H1 (cell line): Measurements from ENCODE around the gene WAC.

ENCODE experiments used
- ASH2L ChIP-seq: fragments of 200-600, 300-600 bp; sonication (generic); IDR thresholded peaks from one replicate; pipeline ENCODE4 v1.7.1; 2017; ENCODE audit warnings: low read length
- CBX8 ChIP-seq: fragments of 300-800, 300-1000 bp; sonication (generic); IDR thresholded peaks from 2 replicates; pipeline ENCODE4 v1.7.1; 2016; ENCODE audit warnings: low read depth, low read length, borderline replicate concordance
- EZH2 ChIP-seq: fragments of 200-600 bp; sonication (generic); IDR thresholded peaks from 2 replicates; pipeline ENCODE4 v1.7.1; 2012; ENCODE audit warnings: low read depth, mild to moderate bottlenecking, moderate library complexity, low read length, inconsistent platforms; ENCODE audit not compliant: severe bottlenecking
- NRF1 ChIP-seq: IDR thresholded peaks from 2 replicates; pipeline ENCODE4 v1.6.1; 2011; ENCODE audit warnings: mild to moderate bottlenecking, low read depth, low read length, improper control_type of control experiment
- POU5F1 ChIP-seq: IDR thresholded peaks from 2 replicates; pipeline ENCODE4 v1.6.1; 2011; ENCODE audit warnings: low read depth, mild to moderate bottlenecking, low read length, moderate library complexity
- SIN3A ChIP-seq, 2 experiments: IDR thresholded peaks in 1 of 2; conservative IDR thresholded peaks in 1 of 2; 2 replicates each; pipeline ENCODE4 v1.6.1; 2011 to 2012; ENCODE audit warnings: low read length in 2 of 2, improper control_type of control experiment in 1 of 2, low read depth in 1 of 2, mild to moderate bottlenecking in 1 of 2
- SIRT6 ChIP-seq: IDR thresholded peaks from one replicate; pipeline ENCODE4 v1.7.1; 2012; ENCODE audit warnings: low read length, inconsistent platforms
- TF ChIP-seq, protein P1 (sequence below), 3 experiments: IDR thresholded peaks; 1 replicate in 2 of 3; 2 replicates in 1 of 3; pipeline versions ENCODE4 v1.5.1 to v1.6.1; 2011; ENCODE audit warnings: low read length in 3 of 3, mild to moderate bottlenecking in 3 of 3, inconsistent platforms in 2 of 3, low read depth in 1 of 3, moderate library complexity in 1 of 3; ENCODE audit not compliant: insufficient read depth in 1 of 3; ENCODE audit errors: control extremely low read depth in 1 of 3
- TF ChIP-seq, protein P2 (sequence below): IDR thresholded peaks from 2 replicates; pipeline ENCODE4 v1.6.1; 2012; ENCODE audit warnings: low read length, inconsistent platforms

DNA sequence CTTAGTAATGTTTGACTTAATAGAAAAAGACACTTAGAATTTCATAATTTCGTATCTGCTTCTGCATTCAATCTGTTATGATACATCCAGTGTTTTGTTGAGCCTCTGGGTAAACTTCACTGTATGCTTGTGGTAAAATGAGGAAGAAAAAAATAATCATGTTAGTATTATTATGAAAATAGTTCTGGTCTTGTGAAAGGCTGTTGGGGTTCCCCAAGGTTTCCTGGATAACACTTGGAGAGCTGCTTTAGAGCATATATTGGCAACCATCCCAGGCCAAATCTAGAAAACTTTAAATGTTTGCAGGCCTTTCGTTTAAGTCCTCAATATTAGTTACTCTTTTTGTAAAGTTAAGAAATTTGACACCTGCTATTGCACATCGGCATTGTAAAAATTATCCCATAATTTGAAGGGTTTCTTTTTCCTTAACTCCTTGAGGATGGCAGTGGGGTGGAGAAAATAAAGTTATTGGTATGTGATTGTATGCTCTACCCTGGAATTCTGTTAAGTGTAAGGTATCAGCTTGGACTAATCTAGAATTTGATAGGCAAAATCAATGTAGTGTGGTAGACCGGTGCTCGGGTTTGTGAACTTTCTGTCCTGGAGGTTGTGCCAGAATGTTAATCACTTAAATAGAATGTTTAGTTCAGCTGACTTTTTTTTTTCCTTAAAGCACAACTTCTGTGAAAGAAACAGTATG, 54.5 kb downstream of the WAC start:
- TF ChIP-seq ASH2L (no peak), SIN3A (conservative IDR thresholded peaks at IDR 0.05 in 1 of 2, IDR thresholded peaks at IDR 0.05 in 1 of 2; ENCODE audit: low read depth in 1 of 2, low read length in 2 of 2) (no peak), SIRT6 (no peak), NRF1 (no peak), POU5F1 (no peak), EZH2 (no peak), CBX8 (no peak)
- TF ChIP-seq, protein P1, sequence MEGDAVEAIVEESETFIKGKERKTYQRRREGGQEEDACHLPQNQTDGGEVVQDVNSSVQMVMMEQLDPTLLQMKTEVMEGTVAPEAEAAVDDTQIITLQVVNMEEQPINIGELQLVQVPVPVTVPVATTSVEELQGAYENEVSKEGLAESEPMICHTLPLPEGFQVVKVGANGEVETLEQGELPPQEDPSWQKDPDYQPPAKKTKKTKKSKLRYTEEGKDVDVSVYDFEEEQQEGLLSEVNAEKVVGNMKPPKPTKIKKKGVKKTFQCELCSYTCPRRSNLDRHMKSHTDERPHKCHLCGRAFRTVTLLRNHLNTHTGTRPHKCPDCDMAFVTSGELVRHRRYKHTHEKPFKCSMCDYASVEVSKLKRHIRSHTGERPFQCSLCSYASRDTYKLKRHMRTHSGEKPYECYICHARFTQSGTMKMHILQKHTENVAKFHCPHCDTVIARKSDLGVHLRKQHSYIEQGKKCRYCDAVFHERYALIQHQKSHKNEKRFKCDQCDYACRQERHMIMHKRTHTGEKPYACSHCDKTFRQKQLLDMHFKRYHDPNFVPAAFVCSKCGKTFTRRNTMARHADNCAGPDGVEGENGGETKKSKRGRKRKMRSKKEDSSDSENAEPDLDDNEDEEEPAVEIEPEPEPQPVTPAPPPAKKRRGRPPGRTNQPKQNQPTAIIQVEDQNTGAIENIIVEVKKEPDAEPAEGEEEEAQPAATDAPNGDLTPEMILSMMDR (IDR thresholded peaks at IDR 0.05; ENCODE audit: control extremely low read depth in 1 of 3, insufficient read depth in 1 of 3, low read depth in 1 of 3, low read length in 3 of 3): no peak
- TF ChIP-seq, protein P2, sequence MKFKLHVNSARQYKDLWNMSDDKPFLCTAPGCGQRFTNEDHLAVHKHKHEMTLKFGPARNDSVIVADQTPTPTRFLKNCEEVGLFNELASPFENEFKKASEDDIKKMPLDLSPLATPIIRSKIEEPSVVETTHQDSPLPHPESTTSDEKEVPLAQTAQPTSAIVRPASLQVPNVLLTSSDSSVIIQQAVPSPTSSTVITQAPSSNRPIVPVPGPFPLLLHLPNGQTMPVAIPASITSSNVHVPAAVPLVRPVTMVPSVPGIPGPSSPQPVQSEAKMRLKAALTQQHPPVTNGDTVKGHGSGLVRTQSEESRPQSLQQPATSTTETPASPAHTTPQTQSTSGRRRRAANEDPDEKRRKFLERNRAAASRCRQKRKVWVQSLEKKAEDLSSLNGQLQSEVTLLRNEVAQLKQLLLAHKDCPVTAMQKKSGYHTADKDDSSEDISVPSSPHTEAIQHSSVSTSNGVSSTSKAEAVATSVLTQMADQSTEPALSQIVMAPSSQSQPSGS: no peak
